Measurements from ENCODE around the gene PIGW. TPM values are rescaled to one million over a fixed set of nuclear protein-coding genes. Genes with fewer than 3 reads are reported as not detected.

Gene PIGW
- total RNA-seq, 1 experiment from 2014 or later = 21.7 TPM

- Mint-ChIP-seq H3K4me3 (peak overlapping the region; percentile 94), H3K27ac (peak overlapping the region; percentile 96), H3K9me3 (no peaks in the 10 kb centered on the region), H3K4me1 (peaks cover 24% of the 10 kb centered on the region), H3K27me3 (ENCODE audit: low read depth) (no peaks in the 10 kb centered on the region), H3K36me3 (peaks cover 3% of the 10 kb centered on the region; the same call in 1 of the 2 replicates)
- TF ChIP-seq AR (CRISPR knock-in tag; IDR thresholded peaks at IDR 0.05) (no peak), E2F5 (CRISPR knock-in tag; IDR thresholded peaks at IDR 0.05) (no peak), CBFB (CRISPR knock-in tag; IDR thresholded peaks at IDR 0.05; ENCODE audit: low read depth) (no peak), KAT7 (CRISPR knock-in tag; IDR thresholded peaks at IDR 0.05; ENCODE audit: borderline replicate concordance) (no peak), NR3C1 (CRISPR knock-in tag; conservative IDR thresholded peaks at IDR 0.05; ENCODE audit: low read depth) (no peak), IRF1 (CRISPR knock-in tag; IDR thresholded peaks at IDR 0.05) (no peak), NFE2L1 (CRISPR knock-in tag; IDR thresholded peaks at IDR 0.05) (no peak), CTCF (IDR thresholded peaks at IDR 0.05) (no peak), OVOL2 (CRISPR knock-in tag; IDR thresholded peaks at IDR 0.05; ENCODE audit: borderline replicate concordance) (no peak), NFATC4 (CRISPR knock-in tag; IDR thresholded peaks at IDR 0.05) (no peak), USF2 (CRISPR knock-in tag; IDR thresholded peaks at IDR 0.05) (no peak), ZNF281 (CRISPR knock-in tag; IDR thresholded peaks at IDR 0.05) (no peak), ZNF423 (CRISPR knock-in tag; IDR thresholded peaks at IDR 0.05) (no peak), JUN (CRISPR knock-in tag; IDR thresholded peaks at IDR 0.05) (no peak), HMGA2 (CRISPR knock-in tag; IDR thresholded peaks at IDR 0.05) (no peak), PRDM15 (CRISPR knock-in tag; IDR thresholded peaks at IDR 0.05) (no peak)
- POLR2A ChIA-PET = interaction anchor here (0.9 to 3.5 kb wide), 3 partner anchors 12 to 55 kb away, joined by 4 to 37 read pairs (median 8); partner anchors contain the start of genes MRM1, MYO19 and PIGW
- CTCF ChIA-PET = interaction anchor here (1.0 to 5.4 kb wide), 2 partner anchors 12 to 55 kb away, joined by 3 to 40 read pairs; partner anchors contain the start of genes MRM1, MYO19 and PIGW
- ATAC-seq = no peak
- DNase-seq (ENCODE audit: low spot score) = no peak
Measured at GRCh38 chr17:36546418-36547093, 11.8 kb downstream of the PIGW start.

All from WTC11 (cell line).